Ishikawa (cell line): ENCODE results near the gene MLX.

Source experiments
- CEBPB ChIP-seq: IDR thresholded peaks from 2 replicates; pipeline ENCODE4 v1.6.1; 2012
- CREB1 ChIP-seq: IDR thresholded peaks from 2 replicates; pipeline ENCODE4 v1.6.1; 2012; ENCODE audit warnings: low read depth
- EGR1 ChIP-seq: IDR thresholded peaks from 2 replicates; pipeline ENCODE4 v1.6.1; 2012
- EP300 ChIP-seq: IDR thresholded peaks from 2 replicates; pipeline ENCODE4 v1.6.1; 2012; ENCODE audit warnings: borderline replicate concordance
- FOXM1 ChIP-seq: IDR thresholded peaks from 2 replicates; pipeline ENCODE4 v1.6.1; 2012; ENCODE audit warnings: low read depth, borderline replicate concordance
- MAX ChIP-seq: IDR thresholded peaks from 2 replicates; pipeline ENCODE4 v1.6.1; 2012
- NFIC ChIP-seq: IDR thresholded peaks from 2 replicates; pipeline ENCODE4 v1.6.1; 2012
- RAD21 ChIP-seq: IDR thresholded peaks from 2 replicates; pipeline ENCODE4 v1.6.1; 2012; ENCODE audit warnings: low read depth
- REST ChIP-seq: IDR thresholded peaks from 2 replicates; pipeline ENCODE4 v1.6.1; 2012; ENCODE audit warnings: low read depth, mild to moderate bottlenecking
- TAF1 ChIP-seq: IDR thresholded peaks from 2 replicates; pipeline ENCODE4 v1.6.1; 2012; ENCODE audit warnings: low read depth, mild to moderate bottlenecking
- TCF12 ChIP-seq: IDR thresholded peaks from 2 replicates; pipeline ENCODE4 v1.6.1; 2012; ENCODE audit warnings: low read depth
- TEAD4 ChIP-seq: IDR thresholded peaks from 2 replicates; pipeline ENCODE4 v1.6.1; 2012
- USF1 ChIP-seq: IDR thresholded peaks from 2 replicates; pipeline ENCODE4 v1.6.1; 2012
- YY1 ChIP-seq: IDR thresholded peaks from 2 replicates; pipeline ENCODE4 v1.6.1; 2012; ENCODE audit warnings: low read depth
- ZBTB7A ChIP-seq: IDR thresholded peaks from 2 replicates; pipeline ENCODE4 v1.6.1; 2012; ENCODE audit warnings: low read depth

MLX gene

GRCh38 chr17:42607769-42608168 is 40.9 kb downstream of the MLX start:
- no peak for TF ChIP-seq FOXM1

GRCh38 chr17:42608305-42609181 is 41.6 kb downstream of the MLX start:
- TF ChIP-seq REST (no peak), MAX (no peak), EGR1 (no peak), CREB1 (no peak), TEAD4 (no peak), ZBTB7A (no peak), CEBPB (no peak), TCF12 (no peak), TAF1 (no peak), YY1 (no peak), USF1 (no peak), FOXM1 (no peak), NFIC (no peak), EP300 (no peak), RAD21 (no peak)

GRCh38 chr17:42609182-42609813 is 42.4 kb downstream of the MLX start, which contains the start of the genes RETREG3 and TUBG1:
TSS of gene RETREG3 (minus strand) at chr17:42609374. CDS start at chr17:42609324, 50 bp downstream.
TSS of gene TUBG1 (plus strand) at chr17:42609683. CDS start at chr17:42609738, 55 bp downstream.
- TF ChIP-seq USF1 = no peak
- TF ChIP-seq TAF1 = peak; percentile 82
- TF ChIP-seq MAX = peak; percentile 94
- TF ChIP-seq TCF12 = peak; percentile 33; the same call in 1 of the 2 replicates
- TF ChIP-seq CREB1 = no peak
- no peak for TF ChIP-seq EP300
- no peak for TF ChIP-seq REST
- TF ChIP-seq YY1 = peak; percentile 30
- no peak for TF ChIP-seq RAD21
- 0 out of 2 replicates have a peak, but pooled peaks have one; percentile 38 for TF ChIP-seq ZBTB7A
- peak; percentile 3; the same call in 1 of the 2 replicates for TF ChIP-seq EGR1
- 0 out of 2 replicates have a peak, but pooled peaks have one; percentile 25 for TF ChIP-seq TEAD4
- peak; percentile 11; the same call in 1 of the 2 replicates for TF ChIP-seq NFIC
- no peak for TF ChIP-seq CEBPB

GRCh38 chr17:42612013-42612412 is 45.1 kb downstream of the MLX start:
- TF ChIP-seq MAX = no peak

- TF ChIP-seq REST (no peak), EGR1 (no peak), ZBTB7A (no peak), NFIC (no peak), MAX (no peak), TCF12 (no peak), RAD21 (no peak), USF1 (no peak), FOXM1 (no peak), CREB1 (no peak), YY1 (no peak)
These were observed 46.9 kb downstream of the MLX start for GRCh38 chr17:42613699-42614295.
